Skeletal muscle tissue (tissue), 4 donors: ENCODE measurements around the gene AJUBA. TPM values are rescaled to one million over a fixed set of nuclear protein-coding genes. Genes with fewer than 3 reads are reported as not detected.
A peak's percentile ranks its signal among the peaks of the same experiment; 100 is the strongest.
"Not testable (repeated sequence)": the region's sequence is repeated elsewhere in the genome, so short reads cannot be mapped to it uniquely, and the experiment has no call there.

ENCODE experiments used
- H3K27ac ChIP-seq: one replicate; pipeline ENCODE4 v1.7.0; 2013; ENCODE audit warnings: mild to moderate bottlenecking, low read depth, low read length, inconsistent platforms
- H3K27me3 ChIP-seq, 3 donors: one replicate each; pipeline ENCODE4 v1.7.0; 2013; ENCODE audit warnings: low read length in 3 of 3; ENCODE audit not compliant: control insufficient read depth in 3 of 3, insufficient read depth in 3 of 3
- H3K36me3 ChIP-seq, 3 donors: one replicate each; pipeline ENCODE4 v1.7.0; 2013; ENCODE audit warnings: low read length in 3 of 3; ENCODE audit not compliant: control insufficient read depth in 3 of 3, insufficient read depth in 3 of 3
- H3K4me1 ChIP-seq, 3 donors: one replicate each; pipeline ENCODE4 v1.7.0; 2013; ENCODE audit warnings: low read length in 3 of 3, mild to moderate bottlenecking in 3 of 3; ENCODE audit not compliant: control insufficient read depth in 3 of 3, insufficient read depth in 3 of 3
- H3K4me3 ChIP-seq, 3 donors: one replicate each; pipeline ENCODE4 v1.7.0; 2013; ENCODE audit warnings: low read length in 3 of 3
- H3K9ac ChIP-seq, 3 donors: one replicate each; pipeline ENCODE4 v1.7.0; 2013; ENCODE audit warnings: low read length in 3 of 3, mild to moderate bottlenecking in 3 of 3, moderate library complexity in 2 of 3, low read depth in 1 of 3
- H3K9me3 ChIP-seq, 3 donors: one replicate each; pipeline ENCODE4 v1.7.0; 2013; ENCODE audit warnings: low read length in 3 of 3; ENCODE audit not compliant: control insufficient read depth in 3 of 3
- total RNA-seq: library from RNA; depleted of rRNA; stranded (reverse); fragments of >200 nt; gene quantifications from one replicate; pipeline ENCODE4 v1.2.3, GENCODE V29; 2014
- donor health status: Osteomylitis.

Gene AJUBA
- total RNA-seq, 1 donor from 2014 or later: 77.8 TPM

- H3K4me1 ChIP-seq: peaks cover 3 to 12% (median 10%) of the 10 kb centered on the region in 3 donors
- no peak overlapping the region for H3K9ac ChIP-seq
- no peaks in the 10 kb centered on the region for H3K9me3 ChIP-seq
- no peak overlapping the region for H3K4me3 ChIP-seq
- H3K27me3 ChIP-seq: no peaks in the 10 kb centered on the region
- peaks cover 7 to 38% (median 18%) of the 10 kb centered on the region in 3 donors for H3K36me3 ChIP-seq
- no peak overlapping the region for H3K27ac ChIP-seq
These were observed 29.9 kb downstream of the AJUBA start for GRCh38 chr14:22952418-22952817.

- not testable (repeated sequence) for H3K4me3 ChIP-seq, H3K27me3 ChIP-seq, H3K9me3 ChIP-seq, H3K27ac ChIP-seq, H3K9ac ChIP-seq
- peaks cover 13 to 44% (median 25%) of the 10 kb centered on the region in 3 donors for H3K36me3 ChIP-seq
- peaks cover 3 to 12% (median 10%) of the 10 kb centered on the region in 3 donors for H3K4me1 ChIP-seq
These were observed 30.6 kb downstream of the AJUBA start for GRCh38 chr14:22951795-22952194.

GRCh38 chr14:22945642-22946041 lies 36.7 kb downstream of the AJUBA start:
- Histone ChIP-seq H3K27me3 (no peaks in the 10 kb centered on the region), H3K36me3 (peaks cover 10 to 41% (median 25%) of the 10 kb centered on the region in 3 donors), H3K27ac (no peak overlapping the region), H3K9ac (no peak overlapping the region), H3K4me3 (no peak overlapping the region), H3K9me3 (no peaks in the 10 kb centered on the region), H3K4me1 (no peaks in the 10 kb centered on the region)

GRCh38 chr14:22939684-22940083 lies 42.7 kb downstream of the AJUBA start:
- Histone ChIP-seq H3K9me3 (no peaks in the 10 kb centered on the region), H3K9ac (no peak overlapping the region), H3K36me3 (peaks cover 0 to 8% (median 0%) of the 10 kb centered on the region in 3 donors), H3K27me3 (no peaks in the 10 kb centered on the region), H3K4me1 (no peaks in the 10 kb centered on the region), H3K27ac (no peak overlapping the region), H3K4me3 (no peak overlapping the region)

GRCh38 chr14:22935156-22935555 lies 47.2 kb downstream of the AJUBA start:
- H3K9ac ChIP-seq: no peak overlapping the region
- H3K27ac ChIP-seq: no peak overlapping the region
- peaks cover 4% of the 10 kb centered on the region in 3 donors for H3K4me1 ChIP-seq
- no peaks in the 10 kb centered on the region for H3K9me3 ChIP-seq
- no peak overlapping the region for H3K4me3 ChIP-seq
- no peaks in the 10 kb centered on the region for H3K27me3 ChIP-seq
- H3K36me3 ChIP-seq: peaks cover 0 to 3% (median 0%) of the 10 kb centered on the region in 3 donors

GRCh38 chr14:22932146-22932545 lies 50.2 kb downstream of the AJUBA start:
- no peak overlapping the region for H3K4me3 ChIP-seq
- H3K27ac ChIP-seq: no peak overlapping the region
- H3K27me3 ChIP-seq: no peaks in the 10 kb centered on the region
- no peak overlapping the region for H3K9ac ChIP-seq
- peaks cover 3 to 4% (median 3%) of the 10 kb centered on the region in 3 donors for H3K36me3 ChIP-seq
- peaks cover 17 to 24% (median 21%) of the 10 kb centered on the region in 3 donors for H3K4me1 ChIP-seq
- no peaks in the 10 kb centered on the region for H3K9me3 ChIP-seq

GRCh38 chr14:22929961-22930364 lies 52.4 kb downstream of the AJUBA start:
- H3K36me3 ChIP-seq: peaks cover 9 to 15% (median 14%) of the 10 kb centered on the region in 3 donors
- no peaks in the 10 kb centered on the region for H3K9me3 ChIP-seq
- peak overlapping the region; percentile 74 to 98 (median 91) for H3K4me3 ChIP-seq
- peaks cover 17 to 24% (median 21%) of the 10 kb centered on the region in 3 donors for H3K4me1 ChIP-seq
- H3K27ac ChIP-seq: peak overlapping the region; percentile 93
- H3K27me3 ChIP-seq: no peaks in the 10 kb centered on the region
- H3K9ac ChIP-seq: peak overlapping the region; percentile 70 to 73 (median 71)

GRCh38 chr14:22929104-22929960 lies 53.0 kb downstream of the AJUBA start, which contains the start of gene PRMT5:
PRMT5 (minus strand) TSS chr14:22929376; CDS start chr14:22929361, 15 bp downstream.
- peak within 1 kb of the TSS; percentile 93 to 99 (median 95) for H3K9ac ChIP-seq
- H3K9me3 ChIP-seq: no peaks in the 10 kb centered on the region
- H3K4me3 ChIP-seq: peak within 1 kb of the TSS; percentile 91 to 99 (median 98)
- H3K27ac ChIP-seq: peak within 1 kb of the TSS; percentile 93
- H3K27me3 ChIP-seq: no peaks in the 10 kb centered on the region
- H3K4me1 ChIP-seq: peaks cover 17 to 24% (median 21%) of the 10 kb centered on the region in 3 donors
- peaks cover 14 to 21% (median 21%) of the 10 kb centered on the region in 3 donors for H3K36me3 ChIP-seq

GRCh38 chr14:22928237-22929103 lies 53.9 kb downstream of the AJUBA start:
- H3K9me3 ChIP-seq: no peaks in the 10 kb centered on the region
- H3K27me3 ChIP-seq: no peaks in the 10 kb centered on the region
- H3K27ac ChIP-seq: peak overlapping the region; percentile 93
- H3K4me3 ChIP-seq: peak overlapping the region; percentile 91 to 99 (median 98)
- H3K36me3 ChIP-seq: peaks cover 22 to 29% (median 28%) of the 10 kb centered on the region in 3 donors
- peaks cover 17 to 24% (median 21%) of the 10 kb centered on the region in 3 donors for H3K4me1 ChIP-seq
- H3K9ac ChIP-seq: peak overlapping the region; percentile 93 to 99 (median 95)
